ENCODE measurements around the gene MAN2A2. TPM values are rescaled to one million over a fixed set of nuclear protein-coding genes. Genes with fewer than 3 reads are reported as not detected.

The MAN2A2 gene
- total RNA-seq, 1 donor from 2014 or later: 70.0 TPM

GRCh38 chr15:90881181-90881977, 21.7 kb upstream of the MAN2A2 start:
- no peak for DNase-seq (ENCODE audit: extremely low spot score, unreplicated experiment)
- Mint-ChIP-seq H3K4me3 (ENCODE audit: unreplicated experiment) (no peak overlapping the region), H3K27ac (ENCODE audit: unreplicated experiment) (no peak overlapping the region), H3K36me3 (ENCODE audit: unreplicated experiment) (peaks cover 29% of the 10 kb centered on the region), H3K27me3 (ENCODE audit: unreplicated experiment) (no peaks in the 10 kb centered on the region), H3K9me3 (ENCODE audit: unreplicated experiment) (no peaks in the 10 kb centered on the region), H3K4me1 (ENCODE audit: unreplicated experiment) (peaks cover 16% of the 10 kb centered on the region)
- no peak for TF ChIP-seq CTCF (IDR thresholded peaks at IDR 0.05)

- no peak for DNase-seq (ENCODE audit: extremely low spot score, unreplicated experiment)
- no peak for TF ChIP-seq CTCF (IDR thresholded peaks at IDR 0.05)
- Mint-ChIP-seq H3K36me3 (ENCODE audit: unreplicated experiment) (peaks cover 21% of the 10 kb centered on the region), H3K27me3 (ENCODE audit: unreplicated experiment) (no peaks in the 10 kb centered on the region), H3K27ac (ENCODE audit: unreplicated experiment) (no peak overlapping the region), H3K4me1 (ENCODE audit: unreplicated experiment) (peaks cover 17% of the 10 kb centered on the region), H3K4me3 (ENCODE audit: unreplicated experiment) (no peak overlapping the region), H3K9me3 (ENCODE audit: unreplicated experiment) (no peaks in the 10 kb centered on the region)
These were observed 21.0 kb upstream of the MAN2A2 start for GRCh38 chr15:90881978-90882721.

- Mint-ChIP-seq H3K27ac (ENCODE audit: unreplicated experiment) (peak overlapping the region; percentile 60), H3K4me1 (ENCODE audit: unreplicated experiment) (peaks cover 17% of the 10 kb centered on the region), H3K9me3 (ENCODE audit: unreplicated experiment) (no peaks in the 10 kb centered on the region), H3K36me3 (ENCODE audit: unreplicated experiment) (peaks cover 13% of the 10 kb centered on the region), H3K4me3 (ENCODE audit: unreplicated experiment) (no peak overlapping the region), H3K27me3 (ENCODE audit: unreplicated experiment) (no peaks in the 10 kb centered on the region)
- DNase-seq (ENCODE audit: extremely low spot score, unreplicated experiment): no peak
- TF ChIP-seq CTCF (IDR thresholded peaks at IDR 0.05): no peak
These were observed 20.1 kb upstream of the MAN2A2 start for GRCh38 chr15:90882781-90883525.

- Mint-ChIP-seq H3K27me3 (ENCODE audit: unreplicated experiment) (no peaks in the 10 kb centered on the region), H3K9me3 (ENCODE audit: unreplicated experiment) (no peaks in the 10 kb centered on the region), H3K4me3 (ENCODE audit: unreplicated experiment) (no peak overlapping the region), H3K36me3 (ENCODE audit: unreplicated experiment) (peaks cover 7% of the 10 kb centered on the region), H3K27ac (ENCODE audit: unreplicated experiment) (peak overlapping the region; percentile 70), H3K4me1 (ENCODE audit: unreplicated experiment) (peaks cover 17% of the 10 kb centered on the region)
- no peak for TF ChIP-seq CTCF (IDR thresholded peaks at IDR 0.05)
- DNase-seq (ENCODE audit: extremely low spot score, unreplicated experiment): no peak
These were observed 19.6 kb upstream of the MAN2A2 start for GRCh38 chr15:90883526-90883975.

Measured in osteocyte (in vitro differentiated cells).